GM12878 (cell line): ENCODE data around the gene CCDC14.

Experiments used
- EZH2 ChIP-seq: IDR thresholded peaks from 2 replicates; pipeline ENCODE4 v1.6.1; 2012; ENCODE audit warnings: low read depth, mild to moderate bottlenecking, control low read depth, inconsistent platforms, low read length, borderline replicate concordance; ENCODE audit not compliant: control insufficient read depth
- HDGF ChIP-seq: fragments of 450-650 bp; IDR thresholded peaks from 2 replicates; pipeline ENCODE4 v1.6.1; 2016; ENCODE audit warnings: antibody characterized with exemption
- MAX ChIP-seq: IDR thresholded peaks from 2 replicates; pipeline ENCODE4 v1.6.1; 2012; ENCODE audit warnings: low read depth, low read length, improper control_type of control experiment
- PAX8 ChIP-seq: fragments of 450-650 bp; IDR thresholded peaks from 2 replicates; pipeline ENCODE4 v1.6.1; 2017; ENCODE audit warnings: mild to moderate bottlenecking, moderate library complexity
- RAD21 ChIP-seq: IDR thresholded peaks from 2 replicates; pipeline ENCODE4 v1.6.1; 2011; ENCODE audit warnings: mild to moderate bottlenecking, low read depth, low read length, moderate library complexity; ENCODE audit not compliant: insufficient read depth

DNA sequence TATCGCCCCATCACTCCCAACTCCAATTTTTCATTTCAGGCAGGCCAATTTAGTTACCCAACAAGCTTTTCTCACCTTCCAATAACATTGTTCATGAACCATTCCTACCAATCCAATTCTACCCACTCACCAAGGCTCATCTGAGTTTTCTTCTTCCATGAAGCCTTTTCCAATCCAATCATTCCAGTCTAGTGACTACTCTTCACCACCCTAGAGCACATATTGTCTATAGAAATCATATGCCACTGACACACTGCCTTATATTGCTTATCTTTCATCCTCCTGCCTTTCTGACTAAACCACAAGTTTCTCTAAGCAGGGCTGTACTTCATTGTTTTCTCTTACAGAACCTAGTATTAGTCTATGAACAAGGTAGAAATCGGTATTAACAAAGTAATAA is 11.4 kb downstream of the CCDC14 start:
- TF ChIP-seq RAD21 = no peak
- no peak for TF ChIP-seq PAX8
- TF ChIP-seq HDGF = no peak
- TF ChIP-seq MAX = no peak
- TF ChIP-seq EZH2 = no peak
